IPS-15b (cell line): ENCODE data around the gene CHST15.

Experiments
- H3K27me3 ChIP-seq: one replicate; pipeline ENCODE4 v1.6.1; 2013; ENCODE audit warnings: low read length; ENCODE audit not compliant: control insufficient read depth, insufficient read depth
- H3K36me3 ChIP-seq: one replicate; pipeline ENCODE4 v1.6.1; 2013; ENCODE audit warnings: low read length; ENCODE audit not compliant: control insufficient read depth, insufficient read depth
- H3K4me1 ChIP-seq: one replicate; pipeline ENCODE4 v1.6.1; 2013; ENCODE audit warnings: mild to moderate bottlenecking, low read length; ENCODE audit not compliant: control insufficient read depth, insufficient read depth
- H3K4me3 ChIP-seq: one replicate; pipeline ENCODE4 v1.5.1; 2013; ENCODE audit warnings: low read depth, low read length
- H3K9ac ChIP-seq: one replicate; pipeline ENCODE4 v1.6.1; 2013; ENCODE audit warnings: low read depth, mild to moderate bottlenecking, low read length
- H3K9me3 ChIP-seq: one replicate; pipeline ENCODE4 v1.6.1; 2013; ENCODE audit warnings: mild to moderate bottlenecking, low read length; ENCODE audit not compliant: control insufficient read depth, insufficient read depth

CHST15 gene

DNA sequence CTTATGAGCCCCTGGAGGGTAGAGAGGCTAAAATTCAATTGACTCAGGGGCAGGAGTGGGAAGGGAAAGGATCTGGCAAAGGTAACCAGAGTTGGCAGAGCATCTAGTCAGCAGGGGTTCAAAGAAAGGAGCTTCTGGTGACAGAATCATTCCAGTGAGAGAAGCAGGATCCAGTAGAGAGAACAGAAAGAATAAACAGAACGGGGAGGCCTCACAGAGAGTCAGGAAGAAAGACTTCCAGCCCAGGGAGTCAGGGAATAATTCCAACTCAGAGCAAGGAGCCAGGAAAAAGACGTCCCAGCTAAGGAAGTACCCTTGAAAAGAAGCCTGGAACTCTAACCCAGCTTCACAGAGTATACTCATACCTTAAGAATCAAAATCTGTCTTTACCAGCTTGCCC, 135.2 kb downstream of the CHST15 start:
- Histone ChIP-seq H3K4me3 (no peak overlapping the region), H3K4me1 (no peaks in the 10 kb centered on the region), H3K36me3 (no peaks in the 10 kb centered on the region), H3K27me3 (no peaks in the 10 kb centered on the region), H3K9me3 (no peaks in the 10 kb centered on the region), H3K9ac (no peak overlapping the region)
